Measurements from ENCODE around the gene TMEM150C.

Gene TMEM150C

GRCh38 chr4:82484996-82485783 lies 76.6 kb downstream of the TMEM150C start:
- no peak for ATAC-seq
- TF ChIP-seq ZFP30 (CRISPR knock-in tag; IDR thresholded peaks at IDR 0.05) = no peak
- TF ChIP-seq ZFP3 (CRISPR knock-in tag; IDR thresholded peaks at IDR 0.05) = no peak
- TF ChIP-seq CREB5 (CRISPR knock-in tag; IDR thresholded peaks at IDR 0.05; ENCODE audit: low read depth) = no peak
- TF ChIP-seq TSHZ2 (CRISPR knock-in tag; IDR thresholded peaks at IDR 0.05) = no peak
- TF ChIP-seq ISL1 (CRISPR knock-in tag; IDR thresholded peaks at IDR 0.05) = no peak
- TF ChIP-seq ZC3H10 (CRISPR knock-in tag; IDR thresholded peaks at IDR 0.05) = no peak
- TF ChIP-seq ZNF70 (CRISPR knock-in tag; IDR thresholded peaks at IDR 0.05) = no peak
- no peak for TF ChIP-seq RARB (CRISPR knock-in tag; IDR thresholded peaks at IDR 0.05)
- no peak for TF ChIP-seq CSDC2 (CRISPR knock-in tag; IDR thresholded peaks at IDR 0.05)
- TF ChIP-seq OSR1 (CRISPR knock-in tag; IDR thresholded peaks at IDR 0.05) = no peak
- TF ChIP-seq SNAI2 (CRISPR knock-in tag; IDR thresholded peaks at IDR 0.05) = no peak
- TF ChIP-seq TOX (CRISPR knock-in tag; IDR thresholded peaks at IDR 0.05; ENCODE audit: borderline replicate concordance) = no peak
- no peak for TF ChIP-seq ARNTL (CRISPR knock-in tag; IDR thresholded peaks at IDR 0.05; ENCODE audit: borderline replicate concordance, low read depth)
- TF ChIP-seq PATZ1 (CRISPR knock-in tag; IDR thresholded peaks at IDR 0.05; ENCODE audit: borderline replicate concordance) = no peak
- TF ChIP-seq ZNF565 (CRISPR knock-in tag; conservative IDR thresholded peaks at IDR 0.05; ENCODE audit: low read depth) = no peak
- TF ChIP-seq ZNF8 (CRISPR knock-in tag; IDR thresholded peaks at IDR 0.05) = no peak
- no peak for TF ChIP-seq TCF4 (CRISPR knock-in tag; IDR thresholded peaks at IDR 0.05; ENCODE audit: borderline replicate concordance)
- no peak for TF ChIP-seq GLIS3 (CRISPR knock-in tag; IDR thresholded peaks at IDR 0.05)

- no peak for ATAC-seq
- TF ChIP-seq PPARA (CRISPR knock-in tag; IDR thresholded peaks at IDR 0.05; ENCODE audit: borderline replicate concordance) (no peak), ZFP3 (CRISPR knock-in tag; IDR thresholded peaks at IDR 0.05) (no peak), CREB5 (CRISPR knock-in tag; IDR thresholded peaks at IDR 0.05; ENCODE audit: low read depth) (no peak), ZNF8 (CRISPR knock-in tag; IDR thresholded peaks at IDR 0.05) (no peak), BACH2 (CRISPR knock-in tag; IDR thresholded peaks at IDR 0.05; ENCODE audit: borderline replicate concordance) (no peak), GLIS3 (CRISPR knock-in tag; IDR thresholded peaks at IDR 0.05) (no peak), OSR1 (CRISPR knock-in tag; IDR thresholded peaks at IDR 0.05) (no peak), ESRRG (CRISPR knock-in tag; IDR thresholded peaks at IDR 0.05) (no peak), ZFP30 (CRISPR knock-in tag; IDR thresholded peaks at IDR 0.05) (no peak), ZC3H10 (CRISPR knock-in tag; IDR thresholded peaks at IDR 0.05) (no peak), TSHZ2 (CRISPR knock-in tag; IDR thresholded peaks at IDR 0.05) (no peak)
- TF ChIP-seq, protein P1, sequence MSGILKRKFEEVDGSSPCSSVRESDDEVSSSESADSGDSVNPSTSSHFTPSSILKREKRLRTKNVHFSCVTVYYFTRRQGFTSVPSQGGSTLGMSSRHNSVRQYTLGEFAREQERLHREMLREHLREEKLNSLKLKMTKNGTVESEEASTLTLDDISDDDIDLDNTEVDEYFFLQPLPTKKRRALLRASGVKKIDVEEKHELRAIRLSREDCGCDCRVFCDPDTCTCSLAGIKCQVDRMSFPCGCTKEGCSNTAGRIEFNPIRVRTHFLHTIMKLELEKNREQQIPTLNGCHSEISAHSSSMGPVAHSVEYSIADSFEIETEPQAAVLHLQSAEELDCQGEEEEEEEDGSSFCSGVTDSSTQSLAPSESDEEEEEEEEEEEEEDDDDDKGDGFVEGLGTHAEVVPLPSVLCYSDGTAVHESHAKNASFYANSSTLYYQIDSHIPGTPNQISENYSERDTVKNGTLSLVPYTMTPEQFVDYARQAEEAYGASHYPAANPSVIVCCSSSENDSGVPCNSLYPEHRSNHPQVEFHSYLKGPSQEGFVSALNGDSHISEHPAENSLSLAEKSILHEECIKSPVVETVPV (CRISPR knock-in tag; IDR thresholded peaks at IDR 0.05) = no peak
These were observed 79.4 kb downstream of the TMEM150C start for GRCh38 chr4:82482387-82482786.
